WTC11 (cell line): ENCODE results near the gene ARHGEF17. TPM values are rescaled to one million over a fixed set of nuclear protein-coding genes. Genes with fewer than 3 reads are reported as not detected.

ENCODE experiments used
- ATAC-seq: fragments of 200-7000 bp; cut with Tn5 transposase; 2 replicates; pipeline ENCODE4 v1.10.0; 2021; ENCODE audit warnings: mild to moderate bottlenecking, moderate library complexity
- CTCF ChIA-PET: fragments of 300-600 bp; sonication (Branson Sonifier 250); formaldehyde crosslinking; loops from one replicate; lab custom pipeline; 2021; ENCODE audit warnings: antibody characterized with exemption; lab: Charles Lee
- POLR2A ChIA-PET: fragments of 350-600 bp; sonication (Branson Sonifier 250); formaldehyde crosslinking; loops from one replicate; lab custom pipeline; 2021; ENCODE audit warnings: antibody characterized with exemption; lab: Charles Lee
- DNase-seq: peaks from one replicate; pipeline ENCODE4 v3.0.0; 2021; ENCODE audit warnings: low spot score
- H3K27ac Mint-ChIP-seq: 2 replicates; pipeline ENCODE4 v1.8.0; 2021; ENCODE audit warnings: mixed read lengths
- H3K27me3 Mint-ChIP-seq: 2 replicates; pipeline ENCODE4 v1.8.0; 2021; ENCODE audit warnings: low read depth, mild to moderate bottlenecking, moderate library complexity, mixed read lengths
- H3K36me3 Mint-ChIP-seq: 2 replicates; pipeline ENCODE4 v1.8.0; 2021; ENCODE audit warnings: mixed read lengths
- H3K4me1 Mint-ChIP-seq: 2 replicates; pipeline ENCODE4 v1.8.0; 2022; ENCODE audit warnings: mixed read lengths
- H3K4me3 Mint-ChIP-seq: 2 replicates; pipeline ENCODE4 v1.8.0; 2021; ENCODE audit warnings: mild to moderate bottlenecking, moderate library complexity, mixed read lengths
- H3K9me3 Mint-ChIP-seq: 2 replicates; pipeline ENCODE4 v1.8.0; 2021; ENCODE audit warnings: mixed read lengths
- ATF1 ChIP-seq: sonication (generic); formaldehyde crosslinking; IDR thresholded peaks from 2 replicates; pipeline ENCODE4 v1.8.1; 2023; ENCODE audit warnings: mild to moderate bottlenecking, moderate library complexity, missing genetic modification reagents
- CBFB ChIP-seq: sonication (generic); formaldehyde crosslinking; IDR thresholded peaks from 2 replicates; pipeline ENCODE4 v1.8.1; 2022; ENCODE audit warnings: mild to moderate bottlenecking, low read depth, missing genetic modification reagents
- CREM ChIP-seq: sonication (generic); formaldehyde crosslinking; IDR thresholded peaks from 2 replicates; pipeline ENCODE4 v1.8.1; 2022; ENCODE audit warnings: mild to moderate bottlenecking, missing genetic modification reagents, moderate library complexity
- E2F4 ChIP-seq: sonication (generic); formaldehyde crosslinking; IDR thresholded peaks from 2 replicates; pipeline ENCODE4 v1.8.1; 2022; ENCODE audit warnings: low read depth, mild to moderate bottlenecking, moderate library complexity, missing genetic modification reagents, borderline replicate concordance
- ELF4 ChIP-seq: sonication (generic); formaldehyde crosslinking; IDR thresholded peaks from 2 replicates; pipeline ENCODE4 v1.8.1; 2022; ENCODE audit warnings: low read depth, mild to moderate bottlenecking, moderate library complexity, missing genetic modification reagents
- GRHL2 ChIP-seq: fragments of 250-450 bp; sonication (Bioruptor Pico); IDR thresholded peaks from 2 replicates; pipeline ENCODE4 v1.8.0; 2022; ENCODE audit warnings: mild to moderate bottlenecking, moderate library complexity; ENCODE audit not compliant: insufficient replicate concordance, severe bottlenecking
- GTF2I ChIP-seq: fragments of 250-450 bp; sonication (Bioruptor Pico); conservative IDR thresholded peaks from 2 replicates; pipeline ENCODE4 v1.4.0; 2021; ENCODE audit warnings: mild to moderate bottlenecking
- HMGA2 ChIP-seq: fragments of 250-450 bp; sonication (Bioruptor Pico); IDR thresholded peaks from 2 replicates; pipeline ENCODE4 v1.4.0; 2021; ENCODE audit warnings: mild to moderate bottlenecking, moderate library complexity
- HMGXB4 ChIP-seq: sonication (generic); formaldehyde crosslinking; IDR thresholded peaks from 2 replicates; pipeline ENCODE4 v1.8.1; 2023; ENCODE audit warnings: mild to moderate bottlenecking, moderate library complexity, missing genetic modification reagents
- RORB ChIP-seq: fragments of 250-450 bp; sonication (Bioruptor Pico); IDR thresholded peaks from 2 replicates; pipeline ENCODE4 v1.9.0; 2021; ENCODE audit warnings: mild to moderate bottlenecking
- SMAD3 ChIP-seq: sonication (generic); formaldehyde crosslinking; IDR thresholded peaks from 2 replicates; pipeline ENCODE4 v1.8.0; 2022; ENCODE audit warnings: missing genetic modification reagents, mild to moderate bottlenecking, borderline replicate concordance
- SMAD4 ChIP-seq: sonication (generic); formaldehyde crosslinking; IDR thresholded peaks from 2 replicates; pipeline ENCODE4 v1.8.0; 2022; ENCODE audit warnings: mild to moderate bottlenecking, missing genetic modification reagents
- TEAD4 ChIP-seq: sonication (generic); formaldehyde crosslinking; IDR thresholded peaks from 2 replicates; pipeline ENCODE4 v1.8.0; 2022; ENCODE audit warnings: mild to moderate bottlenecking, missing genetic modification reagents
- ZBTB21 ChIP-seq: sonication (generic); formaldehyde crosslinking; IDR thresholded peaks from 2 replicates; pipeline ENCODE4 v1.8.1; 2023; ENCODE audit warnings: mild to moderate bottlenecking, missing genetic modification reagents, borderline replicate concordance
- ZBTB43 ChIP-seq: sonication (generic); formaldehyde crosslinking; IDR thresholded peaks from 2 replicates; pipeline ENCODE4 v1.8.1; 2023; ENCODE audit warnings: mild to moderate bottlenecking, missing genetic modification reagents
- ZNF281 ChIP-seq: sonication (generic); formaldehyde crosslinking; IDR thresholded peaks from 2 replicates; pipeline ENCODE4 v1.8.0; 2023; ENCODE audit warnings: mild to moderate bottlenecking, missing genetic modification reagents
- ZNF416 ChIP-seq: fragments of 250-450 bp; sonication (Bioruptor Pico); IDR thresholded peaks from 2 replicates; pipeline ENCODE4 v1.9.0; 2021; ENCODE audit warnings: mild to moderate bottlenecking, inconsistent platforms
- ZNF512 ChIP-seq: sonication (generic); formaldehyde crosslinking; IDR thresholded peaks from 2 replicates; pipeline ENCODE4 v1.8.1; 2022; ENCODE audit warnings: missing genetic modification reagents, borderline replicate concordance
- total RNA-seq: library from RNA; stranded (reverse); gene quantifications from 3 replicates; pipeline ENCODE4 v1.2.3, GENCODE V29; 2021

Gene ARHGEF17
- total RNA-seq, 1 experiment from 2014 or later, result 18.2 TPM

- peaks cover 41% of the 10 kb centered on the region for H3K4me1 Mint-ChIP-seq
- H3K4me3 Mint-ChIP-seq, result no peak overlapping the region
- ChIA-PET CTCF (interaction anchor here (0.8 to 4.7 kb wide), 5 partner anchors 11 to 33 kb away, joined by 3 to 26 read pairs (median 5); no protein-coding TSS in a partner anchor), POLR2A (no interaction called here)
- no peak overlapping the region for H3K27ac Mint-ChIP-seq
- no peak for TF ChIP-seq ZNF512 (CRISPR knock-in tag)
- no peaks in the 10 kb centered on the region; the same call in 1 of the 2 replicates for H3K27me3 Mint-ChIP-seq
- H3K9me3 Mint-ChIP-seq, result no peaks in the 10 kb centered on the region
- no peaks in the 10 kb centered on the region for H3K36me3 Mint-ChIP-seq
- no peak for DNase-seq
- ATAC-seq, result no peak
These were observed 9.7 kb downstream of the ARHGEF17 start for GRCh38 chr11:73317803-73318202.

GRCh38 chr11:73318501-73319011, 10.5 kb downstream of the ARHGEF17 start:
- no peak for TF ChIP-seq HMGXB4 (CRISPR knock-in tag)
- no peak for TF ChIP-seq GTF2I (CRISPR knock-in tag)
- no peak for TF ChIP-seq CREM
- TF ChIP-seq TEAD4 (CRISPR knock-in tag), result no peak
- TF ChIP-seq ZBTB43, result no peak
- no peak for TF ChIP-seq ZNF416 (CRISPR knock-in tag)
- no peak for TF ChIP-seq SMAD3
- TF ChIP-seq RORB, result no peak
- no peak for TF ChIP-seq ZNF281 (CRISPR knock-in tag)
- TF ChIP-seq HMGA2 (CRISPR knock-in tag), result no peak
- TF ChIP-seq ZBTB21, result no peak
- TF ChIP-seq ELF4, result no peak
- no peak for TF ChIP-seq ATF1 (CRISPR knock-in tag)
- TF ChIP-seq CBFB (CRISPR knock-in tag), result no peak
- no peak for TF ChIP-seq SMAD4 (CRISPR knock-in tag)
- no peak for TF ChIP-seq GRHL2 (CRISPR knock-in tag)
- no peak for TF ChIP-seq E2F4 (CRISPR knock-in tag)
- H3K9me3 Mint-ChIP-seq, result no peaks in the 10 kb centered on the region
- ChIA-PET POLR2A (no interaction called here), CTCF (interaction anchor here (2.2 to 4.7 kb wide), 2 partner anchors 17 to 33 kb away, joined by 13 to 26 read pairs; no protein-coding TSS in a partner anchor)
- H3K27ac Mint-ChIP-seq, result no peak overlapping the region
- H3K27me3 Mint-ChIP-seq, result no peaks in the 10 kb centered on the region; the same call in 1 of the 2 replicates
- H3K4me1 Mint-ChIP-seq, result peaks cover 41% of the 10 kb centered on the region
- no peak for ATAC-seq
- H3K36me3 Mint-ChIP-seq, result no peaks in the 10 kb centered on the region
- no peak for DNase-seq
- no peak overlapping the region for H3K4me3 Mint-ChIP-seq
